HFFc6 (cell line): ENCODE results near the gene PRF1. TPM values are rescaled to one million over a fixed set of nuclear protein-coding genes. Genes with fewer than 3 reads are reported as not detected.

Experiments
- DNase-seq: peaks from one replicate; pipeline ENCODE4 v3.0.0-alpha.2; 2018
- H3K27ac Mint-ChIP-seq: 2 replicates; pipeline ENCODE4 v1.8.0; 2020; ENCODE audit warnings: mild to moderate bottlenecking, mixed read lengths
- H3K27me3 Mint-ChIP-seq: 2 replicates; pipeline ENCODE4 v1.8.0; 2021; ENCODE audit warnings: mild to moderate bottlenecking, moderate library complexity, mixed read lengths; ENCODE audit not compliant: insufficient read depth
- H3K36me3 Mint-ChIP-seq: 2 replicates; pipeline ENCODE4 v1.8.0; 2021; ENCODE audit warnings: low read depth, mixed read lengths
- H3K4me1 Mint-ChIP-seq: 2 replicates; pipeline ENCODE4 v1.8.0; 2020; ENCODE audit warnings: low read depth, mixed read lengths
- H3K4me3 Mint-ChIP-seq: 2 replicates; pipeline ENCODE4 v1.8.0; 2020; ENCODE audit warnings: mild to moderate bottlenecking, moderate library complexity, mixed read lengths
- H3K9me3 Mint-ChIP-seq: 2 replicates; pipeline ENCODE4 v1.8.0; 2020; ENCODE audit warnings: mild to moderate bottlenecking, mixed read lengths
- total RNA-seq, 6 experiments: library from RNA; stranded (reverse); fragmentation: NEBNext Ultra II Directional; extraction: Animal tissue kit (Norgen Biotek cat#: 25700); gene quantifications; 2 replicates in 1 of 6; 3 replicates in 5 of 6; pipeline ENCODE4 v1.2.3, GENCODE V29; 2021
- TF ChIP-seq, protein P1 (sequence below): fragments of 200-600 bp; sonication (generic); IDR thresholded peaks from 2 replicates; pipeline ENCODE4 v1.5.0; 2021; ENCODE audit warnings: antibody characterized with exemption, mild to moderate bottlenecking

The PRF1 gene
- total RNA-seq, 6 experiments from 2014 or later, result not detected

DNA sequence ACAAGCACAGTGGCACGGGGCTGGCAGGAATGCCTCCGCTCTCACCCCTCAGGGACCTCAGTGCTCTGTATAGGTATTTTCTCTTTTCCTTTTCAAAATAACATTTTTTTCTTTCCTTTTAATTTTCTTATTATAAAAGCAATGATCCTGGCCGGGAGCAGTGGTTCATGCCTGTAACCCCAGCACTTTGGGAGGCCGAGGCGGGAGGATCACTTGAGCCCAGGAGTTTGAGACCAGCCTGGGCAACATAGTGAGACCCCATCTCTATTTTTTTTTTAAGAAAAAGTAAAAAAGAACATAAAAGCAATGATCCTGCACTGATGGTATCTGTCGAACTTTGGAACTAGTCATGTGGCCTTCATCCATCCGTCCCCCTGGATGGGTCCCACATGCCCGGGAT, 3.2 kb downstream of the PRF1 start:
- no peak overlapping the region for H3K27ac Mint-ChIP-seq
- TF ChIP-seq, protein P1, sequence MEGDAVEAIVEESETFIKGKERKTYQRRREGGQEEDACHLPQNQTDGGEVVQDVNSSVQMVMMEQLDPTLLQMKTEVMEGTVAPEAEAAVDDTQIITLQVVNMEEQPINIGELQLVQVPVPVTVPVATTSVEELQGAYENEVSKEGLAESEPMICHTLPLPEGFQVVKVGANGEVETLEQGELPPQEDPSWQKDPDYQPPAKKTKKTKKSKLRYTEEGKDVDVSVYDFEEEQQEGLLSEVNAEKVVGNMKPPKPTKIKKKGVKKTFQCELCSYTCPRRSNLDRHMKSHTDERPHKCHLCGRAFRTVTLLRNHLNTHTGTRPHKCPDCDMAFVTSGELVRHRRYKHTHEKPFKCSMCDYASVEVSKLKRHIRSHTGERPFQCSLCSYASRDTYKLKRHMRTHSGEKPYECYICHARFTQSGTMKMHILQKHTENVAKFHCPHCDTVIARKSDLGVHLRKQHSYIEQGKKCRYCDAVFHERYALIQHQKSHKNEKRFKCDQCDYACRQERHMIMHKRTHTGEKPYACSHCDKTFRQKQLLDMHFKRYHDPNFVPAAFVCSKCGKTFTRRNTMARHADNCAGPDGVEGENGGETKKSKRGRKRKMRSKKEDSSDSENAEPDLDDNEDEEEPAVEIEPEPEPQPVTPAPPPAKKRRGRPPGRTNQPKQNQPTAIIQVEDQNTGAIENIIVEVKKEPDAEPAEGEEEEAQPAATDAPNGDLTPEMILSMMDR, result no peak
- H3K27me3 Mint-ChIP-seq, result peaks cover 41% of the 10 kb centered on the region
- DNase-seq, result no peak
- no peaks in the 10 kb centered on the region for H3K4me1 Mint-ChIP-seq
- H3K36me3 Mint-ChIP-seq, result no peaks in the 10 kb centered on the region
- no peak overlapping the region for H3K4me3 Mint-ChIP-seq
- H3K9me3 Mint-ChIP-seq, result no peaks in the 10 kb centered on the region

DNA sequence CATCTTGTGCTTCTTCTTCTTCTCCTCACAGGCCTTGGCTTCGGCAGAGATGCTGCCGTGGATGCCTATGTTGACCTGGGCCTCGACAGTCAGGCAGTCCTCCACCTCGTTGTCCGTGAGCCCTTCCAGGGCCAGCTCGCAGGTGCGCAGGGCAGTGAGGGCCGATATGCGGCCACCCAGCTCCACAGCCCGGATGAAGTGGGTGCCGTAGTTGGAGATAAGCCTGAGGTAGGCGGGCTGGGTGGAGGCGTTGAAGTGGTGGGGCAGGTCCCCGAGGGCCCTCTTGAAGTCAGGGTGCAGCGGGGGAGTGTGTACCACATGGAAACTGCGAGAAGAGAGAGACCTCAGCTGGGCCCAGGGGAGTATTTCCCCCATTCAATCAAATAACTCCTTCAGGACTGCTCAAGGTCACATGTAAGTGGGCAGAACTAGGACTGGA, 3.7 kb downstream of the PRF1 start:
- peaks cover 41% of the 10 kb centered on the region for H3K27me3 Mint-ChIP-seq
- no peak overlapping the region for H3K27ac Mint-ChIP-seq
- no peak overlapping the region for H3K4me3 Mint-ChIP-seq
- no peak for DNase-seq
- TF ChIP-seq, protein P1, result no peak
- no peaks in the 10 kb centered on the region for H3K36me3 Mint-ChIP-seq
- no peaks in the 10 kb centered on the region for H3K9me3 Mint-ChIP-seq
- no peaks in the 10 kb centered on the region for H3K4me1 Mint-ChIP-seq

DNA sequence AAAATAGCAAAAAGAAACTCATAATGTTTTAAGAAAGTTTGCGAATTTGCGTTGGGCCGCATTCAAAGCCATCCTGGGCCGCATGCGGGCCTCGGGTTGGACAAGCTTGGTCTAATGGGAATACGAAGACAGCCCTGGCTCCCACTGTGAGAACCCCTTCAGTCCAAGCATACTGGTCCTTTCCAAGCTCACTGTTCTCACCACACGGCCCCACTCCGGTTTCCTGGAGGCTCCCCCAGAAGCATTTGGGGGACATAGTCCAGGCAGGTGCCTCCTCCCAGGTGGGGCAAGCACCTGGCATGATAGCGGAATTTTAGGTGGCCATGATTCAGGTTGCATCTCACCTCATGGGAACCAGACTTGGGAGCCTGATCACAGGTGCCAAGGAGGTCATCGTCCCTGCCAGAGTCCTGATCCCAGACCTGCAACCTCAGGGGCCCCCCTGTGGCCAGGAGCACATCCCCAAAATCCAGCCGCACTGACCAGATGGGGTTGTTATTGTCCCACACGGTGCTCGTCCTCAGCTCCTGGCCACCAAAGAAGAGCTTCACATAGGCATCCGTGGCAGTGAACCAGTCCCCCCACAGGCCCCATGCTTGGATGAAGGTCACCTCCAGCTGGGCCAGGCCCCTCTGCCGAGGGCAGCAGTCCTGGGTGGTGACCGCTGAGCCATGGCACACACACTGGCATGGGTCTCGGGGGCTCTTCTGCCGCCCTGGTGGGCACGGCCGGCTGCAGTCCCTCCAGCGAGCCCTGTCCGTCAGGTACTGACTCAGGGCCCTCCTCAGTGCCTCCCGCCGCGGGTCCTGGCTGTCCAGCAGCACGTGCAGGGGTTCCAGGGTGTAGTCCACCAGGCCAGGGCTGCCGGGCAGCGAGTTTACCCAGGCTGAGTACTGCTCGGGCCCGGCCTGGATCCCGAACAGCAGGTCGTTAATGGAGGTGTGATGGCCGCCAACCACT, 4.4 kb downstream of the PRF1 start:
- no peaks in the 10 kb centered on the region for H3K4me1 Mint-ChIP-seq
- TF ChIP-seq, protein P1, result no peak
- DNase-seq, result no peak
- peaks cover 38% of the 10 kb centered on the region for H3K27me3 Mint-ChIP-seq
- H3K4me3 Mint-ChIP-seq, result no peak overlapping the region
- H3K36me3 Mint-ChIP-seq, result no peaks in the 10 kb centered on the region
- H3K27ac Mint-ChIP-seq, result no peak overlapping the region
- H3K9me3 Mint-ChIP-seq, result no peaks in the 10 kb centered on the region

DNA sequence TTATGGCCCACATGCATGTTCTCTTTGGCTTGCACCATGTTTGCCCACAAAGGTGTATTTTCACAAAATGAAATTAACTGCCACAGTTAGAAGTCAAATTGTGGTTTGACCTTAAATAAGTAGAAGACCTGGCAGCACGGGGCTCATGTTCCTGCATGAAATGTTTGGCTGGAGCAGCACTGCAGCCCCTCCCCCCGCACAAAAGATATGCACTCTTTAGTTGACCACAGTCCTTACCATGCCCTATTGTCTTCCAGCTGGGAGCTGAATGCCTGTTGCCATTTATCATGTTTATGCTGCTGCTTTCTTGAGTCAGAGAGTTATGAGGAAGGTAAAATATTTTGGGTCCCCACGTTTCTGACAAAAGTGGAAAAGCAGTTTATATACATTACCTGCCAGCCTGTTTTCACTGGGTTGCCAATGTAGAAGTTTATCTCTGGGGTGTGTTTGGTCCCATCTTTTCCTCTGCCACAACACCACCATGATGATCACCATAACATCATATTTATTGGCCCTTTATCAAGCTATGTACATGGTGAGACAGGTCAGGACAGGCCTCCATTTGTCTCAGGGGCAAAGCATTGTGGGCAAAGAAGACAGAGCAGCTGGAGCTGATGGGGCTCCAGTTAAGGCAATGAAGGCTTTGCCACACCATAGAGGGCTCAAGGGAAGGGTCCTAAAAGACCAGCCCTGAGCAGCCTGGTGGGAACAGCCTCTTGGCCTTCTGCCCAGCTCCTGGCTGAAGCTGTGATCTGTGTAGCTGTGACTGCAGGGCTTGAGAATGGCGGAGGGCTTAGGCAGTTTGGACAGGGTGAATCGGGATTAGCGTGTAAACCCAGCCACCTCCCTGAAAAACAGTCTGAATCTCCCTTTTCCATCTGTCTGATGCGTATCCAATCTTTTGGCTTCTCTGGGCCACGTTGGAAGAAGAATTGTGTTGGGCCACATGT, 5.4 kb downstream of the PRF1 start:
- Mint-ChIP-seq H3K27me3 (peaks cover 41% of the 10 kb centered on the region), H3K4me3 (no peak overlapping the region), H3K36me3 (no peaks in the 10 kb centered on the region), H3K4me1 (no peaks in the 10 kb centered on the region), H3K9me3 (no peaks in the 10 kb centered on the region), H3K27ac (no peak overlapping the region)
- TF ChIP-seq, protein P1, result no peak
- no peak for DNase-seq

DNA sequence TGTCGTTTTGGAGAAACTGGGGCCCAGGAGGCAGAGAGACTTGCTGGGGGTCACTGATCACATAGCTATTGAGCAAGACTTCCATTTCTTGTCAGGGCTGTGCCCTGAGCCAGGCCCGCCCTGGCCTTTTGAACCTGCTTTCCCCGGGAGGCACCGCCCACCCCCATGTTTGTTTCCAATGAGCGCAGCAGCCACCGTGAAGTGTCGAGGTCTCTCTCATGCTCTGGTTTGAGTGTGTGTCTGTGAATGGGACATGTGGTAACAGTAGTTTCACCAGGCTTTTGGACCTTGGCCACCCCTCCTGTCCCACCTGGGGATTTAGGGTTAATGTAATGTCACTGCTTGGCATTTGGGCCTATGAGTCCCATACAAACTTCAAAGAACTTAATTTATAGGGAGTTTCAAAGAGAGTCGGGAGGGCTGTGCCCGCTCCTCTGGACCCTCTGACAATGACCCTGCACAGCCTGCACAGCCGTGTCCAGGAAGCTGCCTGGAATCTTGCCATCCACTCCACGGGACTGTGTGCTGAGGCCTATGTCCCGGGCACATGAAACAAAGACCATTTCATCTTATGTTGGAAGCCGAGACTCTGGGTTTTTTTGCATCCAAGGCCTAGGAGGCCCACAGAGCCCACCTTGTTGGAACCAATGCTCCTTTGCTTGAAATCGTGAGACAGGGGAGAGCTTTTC, 6.3 kb downstream of the PRF1 start:
- Mint-ChIP-seq H3K9me3 (no peaks in the 10 kb centered on the region), H3K27me3 (peaks cover 43% of the 10 kb centered on the region), H3K36me3 (no peaks in the 10 kb centered on the region), H3K4me3 (no peak overlapping the region), H3K27ac (no peak overlapping the region), H3K4me1 (no peaks in the 10 kb centered on the region)
- TF ChIP-seq, protein P1, result no peak
- DNase-seq, result no peak
